Epithelial cell of proximal tubule (primary cell): ENCODE data around the gene TMTC2. TPM values are rescaled to one million over a fixed set of nuclear protein-coding genes. Genes with fewer than 3 reads are reported as not detected.

Experiments used
- DNase-seq: peaks from one replicate; pipeline ENCODE4 v3.0.0-alpha.2; 2011; ENCODE audit warnings: low read depth
- H3K4me3 ChIP-seq: 2 replicates; pipeline ENCODE4 v1.5.1; 2011; ENCODE audit warnings: low read depth, mild to moderate bottlenecking, low read length
- total RNA-seq: library from RNA; depleted of rRNA; stranded (reverse); fragments of >200 nt; gene quantifications from 2 replicates; pipeline ENCODE4 v1.2.3, GENCODE V29; 2015
- TF ChIP-seq, protein P1 (sequence below): conservative IDR thresholded peaks from 2 replicates; pipeline ENCODE4 v1.5.1; 2012; ENCODE audit warnings: low read depth, mild to moderate bottlenecking, low read length

Gene TMTC2
- total RNA-seq, 1 donor from 2014 or later: 3.6 TPM

DNA sequence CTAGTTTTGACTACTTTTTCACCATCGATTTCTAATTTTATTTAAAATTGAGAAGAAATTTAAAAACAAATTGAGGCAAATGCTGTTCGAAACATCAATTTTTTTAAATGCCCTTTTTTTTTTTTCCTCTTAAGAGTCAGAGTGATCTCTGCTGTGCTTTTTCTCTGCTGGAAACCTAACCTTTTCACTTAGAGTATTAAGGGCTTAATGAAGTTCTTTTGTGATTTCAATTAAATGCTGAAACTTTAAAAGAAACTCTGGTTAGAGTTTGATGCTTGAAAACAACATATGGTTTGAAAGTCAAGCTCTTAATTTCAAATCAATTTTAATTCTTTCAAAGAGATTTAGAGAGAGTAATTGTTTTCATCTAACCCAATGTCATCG lies 171.8 kb downstream of the TMTC2 start:
- no peak for DNase-seq
- TF ChIP-seq, protein P1, sequence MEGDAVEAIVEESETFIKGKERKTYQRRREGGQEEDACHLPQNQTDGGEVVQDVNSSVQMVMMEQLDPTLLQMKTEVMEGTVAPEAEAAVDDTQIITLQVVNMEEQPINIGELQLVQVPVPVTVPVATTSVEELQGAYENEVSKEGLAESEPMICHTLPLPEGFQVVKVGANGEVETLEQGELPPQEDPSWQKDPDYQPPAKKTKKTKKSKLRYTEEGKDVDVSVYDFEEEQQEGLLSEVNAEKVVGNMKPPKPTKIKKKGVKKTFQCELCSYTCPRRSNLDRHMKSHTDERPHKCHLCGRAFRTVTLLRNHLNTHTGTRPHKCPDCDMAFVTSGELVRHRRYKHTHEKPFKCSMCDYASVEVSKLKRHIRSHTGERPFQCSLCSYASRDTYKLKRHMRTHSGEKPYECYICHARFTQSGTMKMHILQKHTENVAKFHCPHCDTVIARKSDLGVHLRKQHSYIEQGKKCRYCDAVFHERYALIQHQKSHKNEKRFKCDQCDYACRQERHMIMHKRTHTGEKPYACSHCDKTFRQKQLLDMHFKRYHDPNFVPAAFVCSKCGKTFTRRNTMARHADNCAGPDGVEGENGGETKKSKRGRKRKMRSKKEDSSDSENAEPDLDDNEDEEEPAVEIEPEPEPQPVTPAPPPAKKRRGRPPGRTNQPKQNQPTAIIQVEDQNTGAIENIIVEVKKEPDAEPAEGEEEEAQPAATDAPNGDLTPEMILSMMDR: no peak
- no peak overlapping the region for H3K4me3 ChIP-seq

DNA sequence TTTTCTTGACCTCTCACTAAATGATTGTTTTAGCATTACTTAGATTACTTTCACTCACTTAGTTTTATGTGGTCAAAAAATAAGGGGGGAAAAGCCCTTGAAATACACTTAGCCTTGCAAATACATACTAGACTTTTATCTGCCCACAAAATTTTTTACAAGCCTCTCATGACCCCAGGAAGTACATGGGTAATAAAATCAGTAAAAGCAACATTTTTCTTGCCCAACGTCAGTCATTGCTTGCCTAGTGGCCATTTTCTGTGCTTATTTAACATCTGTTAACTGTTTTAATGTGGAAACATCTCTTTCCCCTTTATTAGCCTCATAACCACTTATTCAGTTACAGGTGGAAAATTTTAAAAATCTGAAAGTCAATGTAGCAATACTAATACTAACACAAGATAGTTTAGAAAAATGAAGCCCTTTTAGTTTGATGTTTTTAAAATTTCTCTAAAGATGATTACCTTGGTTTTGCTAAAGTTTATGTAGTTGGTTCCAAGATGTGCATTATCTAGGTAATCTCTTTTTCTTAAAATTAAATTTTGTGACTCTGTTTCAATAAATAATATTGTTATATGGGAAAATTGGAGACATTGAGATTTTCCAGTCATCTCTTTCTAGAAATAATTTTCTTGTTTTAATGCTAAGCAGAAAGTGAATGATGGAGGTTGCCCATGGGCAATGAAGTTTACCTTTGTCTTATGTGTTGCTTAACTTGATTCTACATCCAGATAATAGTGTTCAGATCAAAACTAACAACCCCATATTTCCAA lies 175.5 kb downstream of the TMTC2 start:
- TF ChIP-seq, protein P1: no peak
- DNase-seq: no peak
- no peak overlapping the region for H3K4me3 ChIP-seq

DNA sequence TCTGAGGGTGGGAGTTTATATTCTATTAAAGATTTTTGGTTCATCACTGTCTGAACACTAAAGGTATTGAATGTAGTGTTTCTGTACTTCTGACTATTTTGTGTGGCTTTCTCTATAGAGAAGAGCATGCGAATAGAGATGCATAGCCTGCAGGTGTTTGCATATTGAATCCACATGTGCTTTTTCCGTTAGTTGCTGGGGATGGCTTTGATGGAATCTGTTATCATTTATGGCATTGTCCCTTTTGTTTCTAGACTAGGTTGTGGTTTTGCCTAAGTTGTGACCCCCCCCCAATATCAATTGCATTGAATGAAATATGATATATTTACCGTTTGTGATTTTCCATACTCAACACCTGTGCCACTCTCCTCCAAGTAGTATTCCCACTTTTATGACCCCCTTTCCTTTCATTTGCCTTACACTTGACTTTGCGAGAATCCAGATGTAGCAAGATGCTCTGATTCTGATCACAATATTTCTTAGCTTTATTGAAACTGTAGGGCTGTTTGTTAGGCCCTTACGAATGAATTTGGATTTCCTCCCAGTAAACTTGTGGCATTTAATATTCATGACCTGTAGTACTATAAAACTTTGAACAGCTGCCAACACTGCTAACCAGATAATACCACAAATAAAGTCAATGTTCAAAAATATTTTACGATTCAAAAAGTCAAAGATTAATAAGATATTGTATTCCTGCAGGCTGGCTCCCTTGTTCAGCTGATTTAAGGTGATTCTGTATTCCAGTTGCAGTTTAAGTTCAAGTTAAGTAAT lies 176.4 kb downstream of the TMTC2 start:
- no peak overlapping the region for H3K4me3 ChIP-seq
- no peak for DNase-seq
- TF ChIP-seq, protein P1: no peak

DNA sequence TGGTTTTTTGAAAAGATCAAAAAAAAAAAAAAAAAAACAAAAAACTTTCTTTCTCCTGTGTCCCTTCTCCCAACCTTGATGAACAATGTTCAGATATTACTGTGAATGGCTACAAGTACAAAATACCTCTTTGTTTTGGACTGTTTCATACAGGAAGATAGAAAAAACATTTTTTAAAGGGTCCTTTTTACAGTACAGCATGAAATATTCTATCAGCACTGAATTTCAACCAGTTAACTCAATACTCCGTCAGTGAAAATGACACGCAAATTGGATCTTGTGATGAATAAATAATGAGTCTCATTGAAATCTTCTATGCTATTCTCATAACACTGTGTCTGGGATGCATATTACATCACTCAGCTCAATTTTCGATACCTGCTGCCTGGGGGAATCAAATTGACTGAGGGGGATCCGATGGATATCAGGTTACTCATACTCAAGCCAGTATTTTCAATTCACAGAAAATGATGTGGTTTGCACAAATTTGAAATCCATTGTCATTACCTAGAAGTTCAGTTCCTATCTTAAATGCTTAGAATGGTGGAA lies 179.6 kb downstream of the TMTC2 start:
- TF ChIP-seq, protein P1: no peak
- no peak overlapping the region for H3K4me3 ChIP-seq
- no peak for DNase-seq

DNA sequence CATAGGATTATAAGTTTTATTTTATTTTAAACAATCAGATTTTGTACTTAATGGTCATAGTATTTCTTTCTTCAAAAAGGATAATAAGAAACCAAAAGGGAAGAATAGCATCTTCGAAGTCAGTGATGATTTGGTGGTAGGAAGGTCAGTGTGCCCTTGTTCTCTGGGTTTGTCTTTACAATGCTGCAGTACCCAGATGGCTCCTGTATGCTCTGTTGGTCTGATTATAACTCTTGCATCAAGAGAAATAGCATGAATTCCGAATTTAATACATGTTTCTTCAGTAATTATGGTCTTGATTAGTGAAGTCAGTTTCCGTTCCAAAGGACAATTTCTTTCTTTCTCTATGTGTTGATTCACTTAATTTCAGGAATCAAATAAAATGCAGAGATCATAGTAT lies 180.2 kb downstream of the TMTC2 start:
- DNase-seq: no peak
- H3K4me3 ChIP-seq: no peak overlapping the region
- TF ChIP-seq, protein P1: no peak

DNA sequence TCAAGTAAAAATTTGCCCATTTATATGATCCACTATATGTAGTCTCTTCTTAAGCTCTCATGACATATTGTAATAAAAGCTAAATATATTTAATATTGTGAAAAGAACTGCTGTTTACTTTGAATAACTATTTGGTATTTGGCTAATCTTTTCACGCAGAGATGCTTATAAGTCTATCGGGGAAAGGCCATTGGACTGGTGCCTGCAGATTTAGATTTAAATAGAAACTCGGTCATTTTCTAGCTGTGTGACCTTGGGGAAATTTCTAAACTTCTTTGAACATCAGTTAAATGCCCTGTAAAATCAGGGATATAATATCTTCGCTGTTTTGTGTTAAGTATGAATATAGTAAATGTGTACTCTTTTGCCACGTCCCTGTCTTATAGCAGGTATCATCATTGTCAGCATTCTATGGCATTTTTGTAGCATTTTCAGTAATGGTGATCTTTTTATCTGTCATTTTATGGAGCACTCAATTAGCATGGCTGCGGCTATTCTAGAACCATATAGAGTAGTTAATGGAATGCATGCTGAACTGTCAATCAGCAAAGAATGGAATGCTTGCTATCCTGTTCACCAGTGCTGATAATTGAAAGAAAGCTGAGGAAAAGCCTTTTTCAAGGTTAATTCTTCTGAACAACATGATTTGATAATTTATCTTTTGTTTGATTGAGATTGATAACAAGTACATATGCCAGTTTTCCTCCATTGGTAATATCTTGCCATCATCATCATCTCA lies 181.2 kb downstream of the TMTC2 start:
- TF ChIP-seq, protein P1: no peak

More for the DNA sequence above, 181.2 kb downstream of the TMTC2 start:
- no peak overlapping the region for H3K4me3 ChIP-seq
- no peak for DNase-seq
